Mononuclear cell (primary cell): Measurements from ENCODE around the gene SULT1A2. TPM values are rescaled to one million over a fixed set of nuclear protein-coding genes. Genes with fewer than 3 reads are reported as not detected.
"Not testable (repeated sequence)": the region's sequence is repeated elsewhere in the genome, so short reads cannot be mapped to it uniquely, and the experiment has no call there.

ENCODE experiments used
- H3K27me3 ChIP-seq: 2 replicates; pipeline ENCODE4 v1.6.0; 2011; ENCODE audit warnings: low read length, control low read depth; ENCODE audit not compliant: insufficient read depth
- H3K4me1 ChIP-seq: 2 replicates; pipeline ENCODE4 v1.5.1; 2011; ENCODE audit warnings: mild to moderate bottlenecking, low read length, control low read depth; ENCODE audit not compliant: insufficient read depth
- H3K4me3 ChIP-seq: 2 replicates; pipeline ENCODE4 v1.5.1; 2011; ENCODE audit warnings: mild to moderate bottlenecking, low read length, moderate library complexity
- H3K9me3 ChIP-seq: 2 replicates; pipeline ENCODE4 v1.5.1; 2011; ENCODE audit warnings: low read depth, mild to moderate bottlenecking, control low read depth, low read length
- total RNA-seq: library from RNA; depleted of rRNA; stranded (reverse); fragments of >200 nt; gene quantifications from one replicate; pipeline ENCODE4 v1.2.3, GENCODE V29; 2012

Gene SULT1A2
- total RNA-seq, 1 donor, result 1.6 TPM

DNA sequence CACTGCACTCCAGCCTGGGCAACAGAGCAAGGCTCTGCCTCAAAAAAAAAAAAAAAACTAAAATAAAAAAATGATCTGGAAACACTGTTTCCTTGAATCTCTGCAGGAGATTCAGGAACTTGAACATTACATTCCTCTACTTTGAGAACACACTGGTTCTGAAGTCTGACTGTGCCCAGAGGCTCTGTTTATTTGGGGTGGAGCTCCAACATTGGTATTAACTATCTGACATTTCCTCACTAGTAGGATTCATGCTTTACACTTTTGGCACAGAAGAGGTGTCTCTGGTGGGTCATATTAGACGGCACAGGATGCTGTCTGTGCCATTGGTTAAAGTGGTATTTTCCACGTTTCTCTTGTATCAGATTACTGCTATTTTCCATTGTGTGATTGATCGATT lies 10.4 kb downstream of the SULT1A2 start:
- Histone ChIP-seq H3K4me1 (no peaks in the 10 kb centered on the region), H3K4me3 (no peak overlapping the region), H3K27me3 (no peaks in the 10 kb centered on the region), H3K9me3 (no peaks in the 10 kb centered on the region)

DNA sequence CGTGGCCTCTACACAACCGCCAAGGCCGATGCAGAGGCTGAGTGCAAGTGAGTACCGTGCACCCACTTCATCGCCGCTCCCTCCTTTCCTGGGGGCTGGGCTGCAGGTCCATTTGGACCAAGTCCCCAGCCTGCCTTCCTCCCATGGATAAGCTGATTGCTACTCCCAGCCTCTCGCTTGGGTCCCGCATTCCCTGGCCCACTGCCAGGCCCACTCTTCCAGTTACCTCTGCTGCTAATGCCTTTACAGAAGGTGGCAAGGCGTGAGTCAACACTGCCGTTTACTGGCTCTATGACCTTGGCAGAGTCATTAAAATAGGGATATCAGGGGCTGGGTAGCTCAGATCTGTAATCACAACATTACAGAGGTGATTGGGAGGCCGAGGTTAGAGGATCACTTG lies 11.2 kb downstream of the SULT1A2 start:
- H3K27me3 ChIP-seq, result no peaks in the 10 kb centered on the region
- no peak overlapping the region for H3K4me3 ChIP-seq
- no peaks in the 10 kb centered on the region for H3K4me1 ChIP-seq
- no peaks in the 10 kb centered on the region for H3K9me3 ChIP-seq

DNA sequence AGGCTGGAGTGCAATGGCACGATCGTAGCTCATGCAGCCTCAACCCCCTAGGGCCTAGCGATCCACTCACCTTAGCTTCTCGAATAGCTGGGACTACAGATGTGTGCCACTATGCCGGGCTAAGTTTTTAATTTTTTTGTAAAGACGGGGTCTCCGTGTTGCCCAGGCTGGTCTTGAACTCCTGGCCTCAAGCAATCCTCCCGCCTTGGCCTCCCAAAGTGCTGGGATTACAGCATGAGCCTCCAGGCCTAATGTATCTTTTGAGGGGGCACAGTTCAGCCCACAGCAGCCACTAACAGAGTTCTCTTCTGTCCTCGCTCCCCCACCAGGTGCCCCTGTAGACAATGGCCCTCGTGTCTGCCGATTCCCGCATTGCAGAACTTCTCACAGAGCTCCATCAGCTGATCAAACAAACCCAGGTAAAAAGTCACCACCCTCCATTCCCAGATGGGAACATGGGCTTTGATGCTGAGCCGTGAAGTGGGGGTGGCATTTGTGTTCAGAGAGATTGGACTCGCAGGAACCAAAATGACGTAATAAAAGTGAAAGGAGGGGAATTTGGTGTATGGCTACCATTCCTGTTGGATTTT lies 16.0 kb downstream of the SULT1A2 start:
- H3K27me3 ChIP-seq, result no peaks in the 10 kb centered on the region
- H3K4me3 ChIP-seq, result no peak overlapping the region
- no peaks in the 10 kb centered on the region for H3K4me1 ChIP-seq

GRCh38 chr16:28575446-28576109 lies 21.3 kb downstream of the SULT1A2 start:
- H3K27me3 ChIP-seq, result no peaks in the 10 kb centered on the region
- no peaks in the 10 kb centered on the region for H3K9me3 ChIP-seq
- H3K4me1 ChIP-seq, result peaks cover 20% of the 10 kb centered on the region
- no peak overlapping the region for H3K4me3 ChIP-seq

More for the DNA sequence above, 16.0 kb downstream of the SULT1A2 start:
- no peaks in the 10 kb centered on the region for H3K9me3 ChIP-seq

GRCh38 chr16:28574925-28575324 lies 21.9 kb downstream of the SULT1A2 start:
- H3K27me3 ChIP-seq, result no peaks in the 10 kb centered on the region
- H3K9me3 ChIP-seq, result no peaks in the 10 kb centered on the region

DNA sequence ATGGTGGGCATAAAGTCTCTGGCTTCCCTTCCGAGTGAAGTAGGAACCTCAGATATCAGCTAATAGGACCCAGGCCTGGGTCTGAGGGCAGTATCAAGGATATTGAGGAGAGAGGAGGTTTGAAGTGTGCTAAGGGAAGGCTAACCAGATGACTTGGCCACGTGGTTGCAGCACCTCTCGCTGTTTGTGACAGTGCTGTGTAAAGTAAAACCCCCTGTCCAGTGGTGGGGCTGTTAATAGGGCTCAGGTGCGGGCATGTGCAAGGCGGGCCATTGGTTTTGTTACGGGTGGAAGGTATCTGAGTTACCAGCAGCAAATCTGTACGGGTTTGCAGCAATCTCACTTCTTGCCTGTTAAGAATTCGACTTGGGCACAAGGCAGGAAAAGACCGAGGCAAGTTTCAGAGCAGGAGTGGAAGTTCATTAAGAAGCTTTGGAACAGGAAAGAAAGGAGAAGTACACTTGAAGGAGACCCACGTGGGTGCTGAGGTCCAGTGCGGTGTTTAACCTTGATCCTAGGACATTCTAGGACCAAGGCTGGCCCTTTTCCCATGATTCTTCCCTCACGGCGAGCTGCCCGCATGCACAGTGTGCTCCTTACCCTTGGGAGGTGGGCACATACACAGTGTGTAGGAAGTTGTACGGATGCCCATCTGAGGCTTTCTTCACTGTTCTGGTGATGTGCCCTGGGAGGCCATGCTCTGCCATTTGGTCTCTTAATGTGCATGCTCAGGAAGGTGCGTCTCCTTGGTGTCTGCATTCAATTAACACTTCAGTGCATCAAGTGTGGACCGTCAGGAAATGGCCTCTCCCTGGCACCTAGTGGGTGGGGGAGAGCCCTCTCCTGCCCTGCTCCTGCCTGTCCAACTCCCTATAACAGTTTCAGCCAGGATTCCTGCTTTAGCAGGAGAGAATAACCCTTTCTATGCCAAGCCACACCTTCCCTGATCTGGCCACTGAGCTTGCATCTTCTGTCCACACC lies 22.8 kb downstream of the SULT1A2 start:
- Histone ChIP-seq H3K4me3 (no peak overlapping the region), H3K4me1 (peaks cover 20% of the 10 kb centered on the region), H3K9me3 (no peaks in the 10 kb centered on the region), H3K27me3 (no peaks in the 10 kb centered on the region)

More at GRCh38 chr16:28574925-28575324, 21.9 kb downstream of the SULT1A2 start:
- H3K4me1 ChIP-seq, result peaks cover 20% of the 10 kb centered on the region
- H3K4me3 ChIP-seq, result no peak overlapping the region

DNA sequence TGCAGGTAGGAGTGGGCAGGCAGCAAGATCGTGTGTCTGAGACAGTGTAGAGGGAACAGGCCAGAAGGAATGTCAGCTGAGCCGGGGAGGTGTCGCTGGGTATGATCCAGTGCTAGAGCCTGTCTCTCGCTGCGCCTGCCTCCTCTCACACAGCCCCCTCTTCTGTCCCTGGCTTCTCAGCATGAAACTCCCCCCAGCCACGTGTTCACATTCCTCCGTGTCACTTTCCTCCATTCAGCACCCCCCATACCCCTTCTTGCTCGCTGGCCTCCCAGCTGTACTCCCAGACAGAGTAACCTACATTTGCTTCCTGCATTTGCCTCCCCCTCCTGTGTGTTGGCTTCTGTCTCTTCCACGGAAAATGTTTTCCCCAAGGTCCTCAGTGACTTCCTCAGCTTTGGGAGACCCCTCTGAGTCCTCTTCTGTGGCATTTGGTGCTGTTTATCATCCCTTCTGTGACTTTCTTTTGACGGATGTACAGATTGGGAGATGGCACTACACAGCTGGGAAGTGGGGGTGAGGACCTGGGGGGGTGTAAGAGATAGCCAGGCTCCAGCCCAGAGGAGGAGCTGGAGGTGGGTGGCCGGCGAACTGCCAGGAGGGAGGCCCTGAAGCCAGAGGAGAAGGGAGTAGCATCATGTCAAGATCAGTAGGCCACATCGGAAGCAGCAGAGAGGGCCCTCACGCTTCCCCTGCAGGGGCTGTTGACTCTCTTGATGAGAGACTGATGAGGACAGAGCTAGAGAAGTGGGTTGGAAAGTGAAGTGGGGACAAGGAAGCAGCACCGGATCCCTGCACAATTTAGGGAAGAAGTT lies 23.9 kb downstream of the SULT1A2 start:
- peaks cover 20% of the 10 kb centered on the region for H3K4me1 ChIP-seq
- H3K4me3 ChIP-seq, result no peak overlapping the region
- H3K27me3 ChIP-seq, result no peaks in the 10 kb centered on the region
- H3K9me3 ChIP-seq, result no peaks in the 10 kb centered on the region

DNA sequence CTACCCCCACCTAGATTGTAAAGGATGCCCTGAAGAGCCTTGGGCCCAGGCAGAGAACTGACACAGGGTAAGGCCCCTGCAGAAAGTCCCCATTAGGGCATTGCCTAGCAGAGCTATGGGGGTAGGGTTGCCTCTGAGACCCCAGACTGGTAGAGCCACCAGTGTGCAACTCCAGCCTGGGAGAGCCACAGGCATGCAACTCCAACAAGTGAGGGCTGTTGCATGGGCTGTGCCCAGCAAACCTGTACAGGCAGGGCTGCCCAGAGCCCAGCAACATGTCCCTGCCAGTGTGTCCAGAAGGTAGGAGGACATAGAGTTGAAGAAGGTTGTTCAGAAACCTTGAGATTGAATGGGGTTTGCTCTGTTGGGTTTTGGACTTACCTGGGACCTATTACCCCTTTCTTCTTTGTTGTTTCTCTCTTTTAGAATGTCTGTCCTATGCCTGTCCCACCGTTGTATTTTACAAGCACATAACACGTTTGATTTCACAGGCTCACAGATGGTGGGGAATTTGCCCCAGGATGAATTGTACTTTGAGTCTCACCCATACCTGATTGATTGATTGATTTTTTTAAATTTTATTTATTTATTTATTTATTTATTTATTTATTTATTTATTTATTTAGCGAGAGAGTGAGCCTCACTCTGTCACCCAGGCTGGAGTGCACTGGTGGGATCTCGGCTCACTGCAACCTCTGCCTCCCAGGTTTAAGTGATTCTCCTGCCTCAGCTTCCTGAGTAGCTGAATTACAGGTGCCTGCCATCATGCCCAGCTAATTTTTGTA lies 26.7 kb downstream of the SULT1A2 start:
- Histone ChIP-seq H3K9me3 (peaks cover 8% of the 10 kb centered on the region), H3K4me1 (peaks cover 20% of the 10 kb centered on the region), H3K4me3 (no peak overlapping the region), H3K27me3 (no peaks in the 10 kb centered on the region)

- Histone ChIP-seq H3K4me1 (peaks cover 14% of the 10 kb centered on the region), H3K27me3 (no peaks in the 10 kb centered on the region), H3K9me3 (peaks cover 8% of the 10 kb centered on the region), H3K4me3 (no peak overlapping the region)
Measured at GRCh38 chr16:28569021-28569420, 27.8 kb downstream of the SULT1A2 start.

DNA sequence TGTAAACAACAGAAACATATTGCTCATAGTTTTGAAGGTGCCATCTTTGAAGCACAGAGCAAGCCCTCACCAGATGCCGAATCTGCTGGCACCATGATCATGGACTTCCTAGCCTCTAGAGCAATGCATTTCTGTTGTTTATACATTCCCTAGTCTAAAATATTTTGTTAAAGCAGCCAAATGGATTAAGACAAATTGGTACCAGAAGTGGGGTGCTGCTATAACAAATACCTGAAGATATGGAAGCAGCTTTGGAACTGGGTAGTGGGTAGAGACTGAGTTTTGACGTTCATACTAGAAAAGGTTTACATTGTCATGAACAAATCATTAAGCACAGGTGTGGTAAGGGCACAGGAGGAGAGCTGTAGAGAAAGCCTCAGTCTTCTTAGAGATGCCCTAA lies 29.6 kb downstream of the SULT1A2 start:
- H3K27me3 ChIP-seq, result no peaks in the 10 kb centered on the region
- H3K9me3 ChIP-seq, result peaks cover 8% of the 10 kb centered on the region
- H3K4me1 ChIP-seq, result no peaks in the 10 kb centered on the region
- H3K4me3 ChIP-seq, result no peak overlapping the region

DNA sequence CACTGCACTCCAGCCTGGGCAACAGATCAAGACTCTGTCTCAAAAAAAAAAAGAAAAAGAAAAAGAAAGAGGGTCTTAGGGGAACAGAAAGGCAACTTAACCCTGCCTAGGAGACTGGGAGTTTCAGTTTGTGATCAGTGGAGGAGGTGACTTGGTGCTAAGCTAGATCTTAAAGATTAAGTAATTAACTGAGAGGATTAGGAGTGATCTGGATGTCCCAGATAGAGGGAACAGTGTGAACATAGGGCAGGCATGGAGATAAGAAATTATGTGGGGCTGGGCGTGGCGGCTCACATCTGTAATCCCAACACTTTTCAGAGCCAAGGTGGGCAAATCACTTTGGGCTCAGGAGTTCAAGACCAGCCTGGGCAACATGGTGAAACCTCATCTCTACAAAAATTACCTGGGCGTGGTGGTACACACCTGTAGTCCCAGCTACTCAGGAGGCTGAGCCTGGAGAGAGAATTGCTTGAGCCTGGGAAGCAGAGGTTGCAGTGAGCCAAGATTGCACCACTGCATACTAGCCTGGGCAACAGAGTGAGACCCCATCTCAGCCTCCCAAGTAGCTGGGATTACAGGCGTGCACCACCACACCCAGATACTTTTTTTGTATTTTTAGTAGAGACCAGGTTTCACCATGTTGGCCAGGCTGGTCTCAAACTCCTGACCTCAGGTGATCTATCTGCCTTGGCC lies 30.5 kb downstream of the SULT1A2 start:
- H3K4me3 ChIP-seq, H3K9me3 ChIP-seq, H3K27me3 ChIP-seq, H3K4me1 ChIP-seq: not testable (repeated sequence)

DNA sequence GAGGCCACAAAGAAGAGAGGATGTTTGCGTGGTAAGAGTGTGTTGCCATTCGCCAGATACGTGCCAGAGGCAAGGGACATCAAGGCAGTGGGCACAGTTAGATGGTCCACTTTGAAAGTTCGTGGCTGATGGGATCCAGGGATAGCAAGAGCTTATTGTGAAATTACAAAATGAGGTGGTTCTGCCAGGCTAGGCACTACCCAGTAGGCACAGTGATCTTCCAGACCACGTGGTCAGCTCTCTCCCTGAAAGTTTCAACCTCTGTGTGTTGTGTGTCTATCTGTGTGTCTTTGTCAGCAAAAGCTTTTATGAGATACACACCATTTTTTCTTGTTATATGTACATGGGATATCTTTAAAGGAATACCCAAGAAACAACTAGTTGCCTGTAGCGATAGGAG lies 33.6 kb downstream of the SULT1A2 start:
- Histone ChIP-seq H3K4me1 (no peaks in the 10 kb centered on the region), H3K9me3 (peaks cover 8% of the 10 kb centered on the region), H3K4me3 (no peak overlapping the region), H3K27me3 (no peaks in the 10 kb centered on the region)

GRCh38 chr16:28562199-28562598 lies 34.7 kb downstream of the SULT1A2 start:
- no peaks in the 10 kb centered on the region for H3K27me3 ChIP-seq
- no peak overlapping the region for H3K4me3 ChIP-seq
- no peaks in the 10 kb centered on the region for H3K4me1 ChIP-seq
- peaks cover 5% of the 10 kb centered on the region for H3K9me3 ChIP-seq
